ENCODE results near the gene ABCF1.

Gene ABCF1

GRCh38 chr6:30626484-30627366, 55.5 kb downstream of the ABCF1 start, which contains the start of gene ATAT1:
Gene ATAT1, plus strand, starts transcription at chr6:30626874.
- DNase-seq (ENCODE audit: low read depth) = peak; percentile 77

- DNase-seq (ENCODE audit: low read depth) = no peak
Measured at GRCh38 chr6:30635834-30636233, 64.6 kb downstream of the ABCF1 start.

- DNase-seq (ENCODE audit: low read depth) = no peak
Measured at GRCh38 chr6:30640481-30640880, 69.2 kb downstream of the ABCF1 start.

- DNase-seq (ENCODE audit: low read depth) = no peak
Measured at GRCh38 chr6:30641048-30641447, 69.8 kb downstream of the ABCF1 start.
